Measurements from ENCODE around the gene CDC123.

DNA sequence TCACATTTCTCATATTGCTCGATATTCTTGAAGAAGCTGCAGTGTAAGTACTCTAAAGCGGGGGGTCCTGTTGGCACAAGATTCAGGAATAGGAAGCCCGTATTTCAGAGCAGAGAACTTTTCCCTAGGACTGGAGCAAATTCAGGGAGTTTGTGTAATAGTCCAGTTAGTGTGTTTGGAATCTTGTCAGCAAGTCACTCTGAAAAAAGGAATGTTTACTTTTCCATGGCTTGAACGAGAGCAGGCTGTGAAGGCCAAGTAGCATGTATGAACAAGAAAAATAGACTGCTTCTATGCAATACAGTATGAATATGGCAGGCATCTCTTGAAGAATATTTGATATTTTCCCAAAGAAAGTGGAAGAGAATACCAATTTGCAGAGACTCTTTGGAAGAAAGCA is 39.8 kb downstream of the CDC123 start:
- TF ChIP-seq BHLHE40 (IDR thresholded peaks at IDR 0.05; ENCODE audit: low read depth, low read length) (no peak), RFX5 (IDR thresholded peaks at IDR 0.05) (no peak), CHD2 (IDR thresholded peaks at IDR 0.05; ENCODE audit: low read length, partially characterized antibody) (no peak), ZFP36 (IDR thresholded peaks at IDR 0.05; ENCODE audit: borderline replicate concordance, partially characterized antibody) (no peak), FOSL2 (IDR thresholded peaks at IDR 0.05) (no peak), FOSL2 (CRISPR knock-in tag; IDR thresholded peaks at IDR 0.05) (no peak), KDM5A (IDR thresholded peaks at IDR 0.05) (no peak)
- TF ChIP-seq, protein P1, sequence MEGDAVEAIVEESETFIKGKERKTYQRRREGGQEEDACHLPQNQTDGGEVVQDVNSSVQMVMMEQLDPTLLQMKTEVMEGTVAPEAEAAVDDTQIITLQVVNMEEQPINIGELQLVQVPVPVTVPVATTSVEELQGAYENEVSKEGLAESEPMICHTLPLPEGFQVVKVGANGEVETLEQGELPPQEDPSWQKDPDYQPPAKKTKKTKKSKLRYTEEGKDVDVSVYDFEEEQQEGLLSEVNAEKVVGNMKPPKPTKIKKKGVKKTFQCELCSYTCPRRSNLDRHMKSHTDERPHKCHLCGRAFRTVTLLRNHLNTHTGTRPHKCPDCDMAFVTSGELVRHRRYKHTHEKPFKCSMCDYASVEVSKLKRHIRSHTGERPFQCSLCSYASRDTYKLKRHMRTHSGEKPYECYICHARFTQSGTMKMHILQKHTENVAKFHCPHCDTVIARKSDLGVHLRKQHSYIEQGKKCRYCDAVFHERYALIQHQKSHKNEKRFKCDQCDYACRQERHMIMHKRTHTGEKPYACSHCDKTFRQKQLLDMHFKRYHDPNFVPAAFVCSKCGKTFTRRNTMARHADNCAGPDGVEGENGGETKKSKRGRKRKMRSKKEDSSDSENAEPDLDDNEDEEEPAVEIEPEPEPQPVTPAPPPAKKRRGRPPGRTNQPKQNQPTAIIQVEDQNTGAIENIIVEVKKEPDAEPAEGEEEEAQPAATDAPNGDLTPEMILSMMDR (IDR thresholded peaks at IDR 0.05): no peak
